HepG2 (cell line): Measurements from ENCODE around the gene COQ8A. TPM values are rescaled to one million over a fixed set of nuclear protein-coding genes. Genes with fewer than 3 reads are reported as not detected.

Experiments
- HMGXB3 ChIP-seq: sonication (generic); formaldehyde crosslinking; IDR thresholded peaks from 2 replicates; pipeline ENCODE4 v1.4.0; 2020; ENCODE audit warnings: missing genetic modification reagents, borderline replicate concordance
- KDM4B ChIP-seq: sonication (generic); formaldehyde crosslinking; IDR thresholded peaks from 2 replicates; pipeline ENCODE4 v1.4.0; 2020; ENCODE audit warnings: missing genetic modification reagents
- NCOA2 ChIP-seq: sonication (generic); formaldehyde crosslinking; IDR thresholded peaks from 2 replicates; pipeline ENCODE4 v1.8.0; 2022; ENCODE audit warnings: inconsistent platforms
- POLR2G ChIP-seq: fragments of 200-400 bp; formaldehyde crosslinking; IDR thresholded peaks from 2 replicates; pipeline ENCODE4 v1.6.1; 2018; ENCODE audit warnings: mild to moderate bottlenecking, low read depth, low read length, moderate library complexity
- PRMT3 ChIP-seq: sonication (generic); formaldehyde crosslinking; IDR thresholded peaks from 2 replicates; pipeline ENCODE4 v1.8.1; 2022; ENCODE audit warnings: low read depth, mild to moderate bottlenecking, moderate library complexity, missing genetic modification reagents, borderline replicate concordance
- RARA ChIP-seq: IDR thresholded peaks from 2 replicates; pipeline ENCODE4 v1.6.1; 2016; ENCODE audit warnings: missing genetic modification reagents, missing compliant biosample characterization
- SALL1 ChIP-seq: sonication (generic); formaldehyde crosslinking; IDR thresholded peaks from 2 replicates; pipeline ENCODE4 v1.8.0; 2022; ENCODE audit warnings: mild to moderate bottlenecking, missing genetic modification reagents
- SMAD3 ChIP-seq: sonication (generic); formaldehyde crosslinking; IDR thresholded peaks from 2 replicates; pipeline ENCODE4 v1.4.0; 2020; ENCODE audit warnings: missing genetic modification reagents
- TARDBP ChIP-seq: sonication (generic); formaldehyde crosslinking; IDR thresholded peaks from 2 replicates; pipeline ENCODE4 v1.8.0; 2022; ENCODE audit warnings: mild to moderate bottlenecking, missing genetic modification reagents
- ZBTB49 ChIP-seq: sonication (generic); formaldehyde crosslinking; IDR thresholded peaks from 2 replicates; pipeline ENCODE4 v1.4.0; 2020; ENCODE audit warnings: missing genetic modification reagents, borderline replicate concordance
- ZFX ChIP-seq: sonication (generic); formaldehyde crosslinking; IDR thresholded peaks from 2 replicates; pipeline ENCODE4 v1.4.0; 2020; ENCODE audit warnings: mild to moderate bottlenecking, low read depth, missing genetic modification reagents, moderate library complexity
- ZMYM3 ChIP-seq: sonication (generic); formaldehyde crosslinking; IDR thresholded peaks from 2 replicates; pipeline ENCODE4 v1.5.1; 2020; ENCODE audit warnings: mild to moderate bottlenecking, missing genetic modification reagents
- ZNF225 ChIP-seq: sonication (generic); formaldehyde crosslinking; IDR thresholded peaks from 2 replicates; pipeline ENCODE4 v1.4.0; 2020; ENCODE audit warnings: mild to moderate bottlenecking, missing genetic modification reagents
- ZNF430 ChIP-seq: sonication (generic); formaldehyde crosslinking; IDR thresholded peaks from 2 replicates; pipeline ENCODE4 v1.9.0; 2021; ENCODE audit warnings: mild to moderate bottlenecking, missing genetic modification reagents
- ZNF496 ChIP-seq: sonication (generic); formaldehyde crosslinking; IDR thresholded peaks from 2 replicates; pipeline ENCODE4 v1.8.1; 2023; ENCODE audit warnings: mild to moderate bottlenecking, moderate library complexity, missing genetic modification reagents; ENCODE audit not compliant: insufficient replicate concordance
- ZNF572 ChIP-seq: sonication (generic); formaldehyde crosslinking; IDR thresholded peaks from 2 replicates; pipeline ENCODE4 v1.5.1; 2020; ENCODE audit warnings: mild to moderate bottlenecking, missing genetic modification reagents
- ZNF687 ChIP-seq: sonication (generic); formaldehyde crosslinking; IDR thresholded peaks from 2 replicates; pipeline ENCODE4 v1.5.1; 2020; ENCODE audit warnings: mild to moderate bottlenecking, missing genetic modification reagents, moderate library complexity
- ZNF878 ChIP-seq: sonication (generic); formaldehyde crosslinking; IDR thresholded peaks from 2 replicates; pipeline ENCODE4 v1.8.1; 2023; ENCODE audit warnings: mild to moderate bottlenecking, missing genetic modification reagents, moderate library complexity
- polyA plus RNA-seq, 8 experiments: library from polyadenylated mRNA; depleted of rRNA in 3 of 8; stranded (reverse) in 7 of 8; unstranded in 1 of 8; fragments of >200 nt; fragmentation: Illumina TruSeq in 4 of 8; extraction: Trizol in 4 of 8; gene quantifications; 2 replicates each; pipeline versions ENCODE4 v1.2.1 to v1.2.3, GENCODE V29; 2011 to 2016; ENCODE audit warnings: low read depth in 4 of 8, missing spikeins in 1 of 8, mixed read lengths in 1 of 8; ENCODE audit not compliant: insufficient read depth in 1 of 8
- total RNA-seq, 5 experiments: library from RNA; depleted of rRNA; stranded (reverse); fragments of >200 nt; fragmentation: Illumina TruSeq; extraction: Trizol; gene quantifications; 2 replicates each; pipeline ENCODE4 v1.2.3, GENCODE V29; 2016; ENCODE audit warnings: low read depth in 1 of 5

COQ8A gene
- total and polyA plus RNA-seq, 2 of the 13 experiments (the other 11 are each of a cell fraction or from before 2014, with no cell fraction given) = 60.4 to 88.7 TPM

GRCh38 chr1:226920446-226920894 lies 19.6 kb upstream of the COQ8A start (continued):
- TF ChIP-seq HMGXB3 (CRISPR knock-in tag) (0 out of 2 replicates have a peak, but pooled peaks have one; percentile 31), KDM4B (CRISPR knock-in tag) (peak; percentile 66; the same call in 1 of the 2 replicates), RARA (CRISPR knock-in tag) (peak; percentile 59), ZNF572 (CRISPR knock-in tag) (no peak), ZNF687 (CRISPR knock-in tag) (peak; percentile 74), ZMYM3 (CRISPR knock-in tag) (peak; percentile 56; the same call in 1 of the 2 replicates), SMAD3 (CRISPR knock-in tag) (peak; percentile 57; the same call in 1 of the 2 replicates), POLR2G (peak; percentile 35; the same call in 1 of the 2 replicates), SALL1 (CRISPR knock-in tag) (peak; percentile 78), PRMT3 (CRISPR knock-in tag) (no peak), TARDBP (CRISPR knock-in tag) (peak; percentile 80), ZBTB49 (no peak), ZFX (CRISPR knock-in tag) (peak; percentile 84), ZNF496 (CRISPR knock-in tag) (no peak), ZNF430 (peak; percentile 82), ZNF878 (CRISPR knock-in tag) (0 out of 2 replicates have a peak, but pooled peaks have one; percentile 36), ZNF225 (CRISPR knock-in tag) (no peak), NCOA2 (peak; percentile 71)
